ENCODE results near the gene CNN2. TPM values are rescaled to one million over a fixed set of nuclear protein-coding genes. Genes with fewer than 3 reads are reported as not detected.

Gene CNN2
- total and polyA plus RNA-seq, 9 of the 15 experiments (the other 6 are each of a cell fraction or from before 2014, with no cell fraction given) = 12.1 to 174 (median 52.7) TPM

- no peak for TF ChIP-seq RREB1 (CRISPR knock-in tag; IDR thresholded peaks at IDR 0.05)
- TF ChIP-seq ZBTB7A (IDR thresholded peaks at IDR 0.05; ENCODE audit: borderline replicate concordance, control insufficient read depth, low read depth, low read length) = peak; percentile 72
- TF ChIP-seq USF1 (CRISPR knock-in tag; IDR thresholded peaks at IDR 0.05) = peak; percentile 67
- TF ChIP-seq ZBTB12 (CRISPR knock-in tag; IDR thresholded peaks at IDR 0.05) = peak; percentile 96
- TF ChIP-seq ZFP30 (CRISPR knock-in tag; IDR thresholded peaks at IDR 0.05; ENCODE audit: borderline replicate concordance) = no peak
- no peak for TF ChIP-seq ZBTB17 (CRISPR knock-in tag; IDR thresholded peaks at IDR 0.05)
- TF ChIP-seq PYGO2 (tag; IDR thresholded peaks at IDR 0.05) = no peak
- peak; percentile 99 for TF ChIP-seq KAT7 (CRISPR knock-in tag; IDR thresholded peaks at IDR 0.05; ENCODE audit: borderline replicate concordance)
- peak; percentile 97 for TF ChIP-seq MYC (IDR thresholded peaks at IDR 0.05; ENCODE audit: low read depth, low read length)
- 0 out of 2 replicates have a peak, but pooled peaks have one; percentile 29 for TF ChIP-seq MYC (CRISPR knock-in tag; IDR thresholded peaks at IDR 0.05; ENCODE audit: borderline replicate concordance, low read depth)
- no peak for TF ChIP-seq ARHGAP35 (IDR thresholded peaks at IDR 0.05; ENCODE audit: partially characterized antibody)
- no peak for TF ChIP-seq ZNF551 (CRISPR knock-in tag; IDR thresholded peaks at IDR 0.05)
- TF ChIP-seq CREB1 (IDR thresholded peaks at IDR 0.05) = peak; percentile 98
- TF ChIP-seq CREB1 (CRISPR knock-in tag; IDR thresholded peaks at IDR 0.05) = peak; percentile 98
- TF ChIP-seq NUFIP1 (IDR thresholded peaks at IDR 0.05; ENCODE audit: partially characterized antibody) = no peak
- peak; percentile 46; the same call in 1 of the 2 replicates for TF ChIP-seq CTBP1 (IDR thresholded peaks at IDR 0.05; ENCODE audit: borderline replicate concordance)
- TF ChIP-seq NFE2 (IDR thresholded peaks at IDR 0.05; ENCODE audit: low read depth) = peak; percentile 2; the same call in 1 of the 2 replicates
- TF ChIP-seq SMARCB1 (IDR thresholded peaks at IDR 0.05; ENCODE audit: insufficient read length, low read depth) = no peak
- no peak for TF ChIP-seq SETDB1 (IDR thresholded peaks at IDR 0.05; ENCODE audit: low read length)
- no peak for TF ChIP-seq BDP1 (IDR thresholded peaks at IDR 0.05; ENCODE audit: insufficient read depth, insufficient read length)
- TF ChIP-seq POLR2B (IDR thresholded peaks at IDR 0.05; ENCODE audit: low read depth, partially characterized antibody) = peak; percentile 35
- TF ChIP-seq PHF21A (IDR thresholded peaks at IDR 0.05; ENCODE audit: borderline replicate concordance, low read depth) = 0 out of 2 replicates have a peak, but pooled peaks have one; percentile 17
- TF ChIP-seq CBFA2T3 (IDR thresholded peaks at IDR 0.05) = no peak; the same call in 1 of the 2 replicates
These were observed 42.0 kb upstream of the CNN2 start, which contains the start of gene WDR18 (continued) for GRCh38 chr19:984165-984967.
